HEK293T (cell line): ENCODE results near the gene FKBP1B.

Source experiments
- CTCF ChIA-PET: fragments of 350-600 bp; formaldehyde crosslinking; extraction: SDS; loops from one replicate; lab custom pipeline; 2021; ENCODE audit warnings: antibody characterized with exemption, inconsistent platforms; lab: Yijun Ruan, JAX
- POLR2A ChIA-PET: fragments of 350-600 bp; formaldehyde crosslinking; extraction: SDS; loops from one replicate; lab custom pipeline; 2020; ENCODE audit warnings: antibody characterized with exemption, inconsistent platforms; lab: Yijun Ruan, JAX
- DNase-seq: peaks from one replicate; pipeline ENCODE4 v3.0.0; 2012; ENCODE audit warnings: mixed read lengths; ENCODE audit errors: extremely low spot score
- ARNT ChIP-seq: fragments of 450-650 bp; IDR thresholded peaks from 2 replicates; pipeline ENCODE4 v1.6.1; 2017; ENCODE audit warnings: mild to moderate bottlenecking
- BHLHE40 ChIP-seq: fragments of 450-650 bp; IDR thresholded peaks from 2 replicates; pipeline ENCODE4 v1.6.1; 2016; ENCODE audit warnings: mild to moderate bottlenecking, moderate library complexity, borderline replicate concordance
- CTBP1 ChIP-seq: fragments of 450-650 bp; IDR thresholded peaks from 2 replicates; pipeline ENCODE4 v1.6.1; 2016; ENCODE audit warnings: borderline replicate concordance
- ELF4 ChIP-seq: fragments of 450-650 bp; IDR thresholded peaks from 2 replicates; pipeline ENCODE4 v1.6.1; 2017; ENCODE audit warnings: antibody characterized with exemption
- FOXA1 ChIP-seq: fragments of 450-650 bp; IDR thresholded peaks from 2 replicates; pipeline ENCODE4 v1.6.1; 2016; ENCODE audit warnings: mild to moderate bottlenecking
- FOXK2 ChIP-seq: fragments of 450-650 bp; IDR thresholded peaks from 2 replicates; pipeline ENCODE4 v1.6.1; 2016; ENCODE audit warnings: mild to moderate bottlenecking
- FOXM1 ChIP-seq: fragments of 450-650 bp; IDR thresholded peaks from 2 replicates; pipeline ENCODE4 v1.6.1; 2017; ENCODE audit warnings: mild to moderate bottlenecking, borderline replicate concordance
- HDGF ChIP-seq: fragments of 450-650 bp; IDR thresholded peaks from 2 replicates; pipeline ENCODE4 v1.6.1; 2017; ENCODE audit warnings: antibody characterized with exemption, borderline replicate concordance
- L3MBTL2 ChIP-seq: fragments of 450-650 bp; conservative IDR thresholded peaks from 2 replicates; pipeline ENCODE4 v1.6.1; 2016; ENCODE audit warnings: mild to moderate bottlenecking
- LEF1 ChIP-seq: fragments of 450-650 bp; IDR thresholded peaks from 2 replicates; pipeline ENCODE4 v1.6.1; 2017; ENCODE audit warnings: mild to moderate bottlenecking, borderline replicate concordance
- NFRKB ChIP-seq: fragments of 450-650 bp; IDR thresholded peaks from 2 replicates; pipeline ENCODE4 v1.6.1; 2016; ENCODE audit warnings: mild to moderate bottlenecking, moderate library complexity
- SP1 ChIP-seq: fragments of 450-650 bp; IDR thresholded peaks from 2 replicates; pipeline ENCODE4 v1.6.1; 2017
- SUZ12 ChIP-seq: fragments of 450-650 bp; IDR thresholded peaks from 2 replicates; pipeline ENCODE4 v1.6.1; 2016; ENCODE audit warnings: mild to moderate bottlenecking
- TARDBP ChIP-seq: fragments of 450-650 bp; IDR thresholded peaks from 2 replicates; pipeline ENCODE4 v1.6.1; 2016
- ZNF384 ChIP-seq: fragments of 450-650 bp; IDR thresholded peaks from 2 replicates; pipeline ENCODE4 v1.6.1; 2016
- TF ChIP-seq, protein P1 (sequence below): fragments of 450-650 bp; IDR thresholded peaks from 2 replicates; pipeline ENCODE4 v1.6.1; 2016

The FKBP1B gene

DNA sequence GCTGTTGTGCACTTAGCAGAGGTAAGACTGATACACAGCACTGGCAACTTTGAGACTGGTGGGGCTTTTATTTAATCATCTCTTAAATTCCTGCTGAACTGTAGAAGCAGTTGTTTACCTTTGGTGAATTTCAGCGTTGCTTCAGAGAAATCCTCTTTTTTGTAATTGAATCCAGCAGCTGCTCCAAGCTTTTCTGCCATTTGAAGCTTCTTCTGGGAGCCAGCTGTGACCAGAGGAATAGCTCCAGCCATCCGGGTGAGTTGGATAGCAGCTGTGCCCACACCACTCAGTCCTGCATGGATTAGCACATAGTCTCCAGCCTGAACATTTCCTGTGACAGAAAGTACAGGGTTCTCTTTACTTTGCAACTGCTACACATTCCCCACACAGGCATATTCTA, 31.2 kb downstream of the FKBP1B start:
- no peak for DNase-seq
- CTCF ChIA-PET: interaction anchor here (0.8 kb wide), 1 partner anchor 156 kb away, joined by 3 read pairs; no protein-coding TSS in a partner anchor
- POLR2A ChIA-PET: interaction anchor here (1.1 to 1.2 kb wide), 2 partner anchors 34 to 154 kb away, joined by 4 to 5 read pairs; partner anchors contain the start of genes ATAD2B and WDCP
- TF ChIP-seq HDGF (no peak), FOXK2 (no peak), BHLHE40 (no peak), NFRKB (no peak), LEF1 (no peak), ELF4 (no peak), ZNF384 (no peak), L3MBTL2 (no peak), SUZ12 (no peak), FOXM1 (no peak), TARDBP (no peak), CTBP1 (no peak), FOXA1 (no peak), SP1 (no peak), ARNT (no peak)
- TF ChIP-seq, protein P1, sequence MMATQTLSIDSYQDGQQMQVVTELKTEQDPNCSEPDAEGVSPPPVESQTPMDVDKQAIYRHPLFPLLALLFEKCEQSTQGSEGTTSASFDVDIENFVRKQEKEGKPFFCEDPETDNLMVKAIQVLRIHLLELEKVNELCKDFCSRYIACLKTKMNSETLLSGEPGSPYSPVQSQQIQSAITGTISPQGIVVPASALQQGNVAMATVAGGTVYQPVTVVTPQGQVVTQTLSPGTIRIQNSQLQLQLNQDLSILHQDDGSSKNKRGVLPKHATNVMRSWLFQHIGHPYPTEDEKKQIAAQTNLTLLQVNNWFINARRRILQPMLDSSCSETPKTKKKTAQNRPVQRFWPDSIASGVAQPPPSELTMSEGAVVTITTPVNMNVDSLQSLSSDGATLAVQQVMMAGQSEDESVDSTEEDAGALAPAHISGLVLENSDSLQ: no peak

DNA sequence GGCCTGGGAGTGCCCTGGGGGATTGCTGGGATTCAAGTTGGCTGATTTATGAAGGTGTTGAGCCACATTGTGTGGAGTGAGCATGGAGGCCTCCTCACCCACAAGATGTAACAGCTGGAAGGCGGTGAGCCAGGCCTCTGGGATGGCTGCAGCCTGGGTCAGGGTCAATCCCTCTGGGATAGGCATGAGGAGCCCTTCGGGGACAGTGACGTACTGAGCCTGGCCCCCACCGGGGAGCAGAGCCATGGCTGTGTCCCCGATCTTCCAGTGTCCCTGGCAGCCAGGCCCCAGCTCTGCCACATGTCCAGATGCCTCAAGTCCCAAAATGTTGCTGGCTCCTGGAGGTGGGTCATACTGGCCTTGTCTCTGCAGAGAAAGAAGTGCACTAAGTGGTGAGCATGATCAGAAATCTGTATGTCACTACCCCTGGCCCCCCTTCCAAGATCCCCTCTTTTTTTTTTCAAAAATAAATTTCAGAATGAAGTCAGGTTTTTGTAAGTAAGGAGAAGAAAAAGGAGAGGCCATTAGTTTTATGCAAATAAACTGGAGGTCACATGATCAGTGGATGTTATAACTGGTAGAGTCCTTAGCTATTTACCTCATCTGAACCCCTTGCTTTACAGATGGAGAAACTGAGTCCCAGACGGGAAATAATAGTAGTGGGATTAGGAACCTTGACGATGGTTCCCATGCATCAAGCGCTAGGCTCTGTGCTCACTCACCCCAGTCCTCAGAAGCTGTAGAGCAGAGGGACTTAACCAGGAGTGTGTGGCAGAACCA, 33.4 kb downstream of the FKBP1B start:
- TF ChIP-seq NFRKB: no peak
- no peak for TF ChIP-seq SUZ12
- no peak for TF ChIP-seq LEF1
- TF ChIP-seq L3MBTL2: no peak
- TF ChIP-seq ELF4: no peak
- TF ChIP-seq FOXA1: no peak
- no peak for TF ChIP-seq SP1
- TF ChIP-seq BHLHE40: no peak
- TF ChIP-seq FOXK2: no peak
- TF ChIP-seq TARDBP: no peak
- TF ChIP-seq ZNF384: no peak
- TF ChIP-seq CTBP1: no peak
- TF ChIP-seq, protein P1: no peak
- TF ChIP-seq FOXM1: no peak
- TF ChIP-seq ARNT: no peak
- no peak for TF ChIP-seq HDGF
- POLR2A ChIA-PET: interaction anchor here (0.6 to 2.5 kb wide), 8 partner anchors 34 to 258 kb away, joined by 3 to 26 read pairs (median 6); partner anchors contain the start of genes ATAD2B, FAM228B, FKBP1B and PFN4
- CTCF ChIA-PET: interaction anchor here (0.8 to 2.2 kb wide), 2 partner anchors 10 to 158 kb away, joined by 3 to 11 read pairs; no protein-coding TSS in a partner anchor
- DNase-seq: no peak

GRCh38 chr2:24083567-24084385, 34.2 kb downstream of the FKBP1B start:
- ChIA-PET POLR2A (interaction anchor here (0.6 to 2.5 kb wide), 11 partner anchors 8 to 259 kb away, joined by 3 to 26 read pairs (median 7); partner anchors contain the start of genes ATAD2B, FAM228B, FKBP1B and PFN4), CTCF (interaction anchor here (0.6 to 2.2 kb wide), 6 partner anchors 11 to 253 kb away, joined by 3 to 11 read pairs (median 6); partner anchors contain the start of gene ATAD2B)
- TF ChIP-seq ELF4: no peak
- no peak for TF ChIP-seq SUZ12
- no peak for TF ChIP-seq ZNF384
- TF ChIP-seq FOXA1: no peak
- TF ChIP-seq HDGF: no peak
- no peak for TF ChIP-seq ARNT
- TF ChIP-seq, protein P1: no peak
- no peak for TF ChIP-seq L3MBTL2
- TF ChIP-seq CTBP1: no peak
- no peak for TF ChIP-seq LEF1
- TF ChIP-seq BHLHE40: no peak
- TF ChIP-seq FOXM1: no peak
- TF ChIP-seq NFRKB: no peak
- no peak for TF ChIP-seq SP1
- TF ChIP-seq TARDBP: no peak
- TF ChIP-seq FOXK2: no peak
- DNase-seq: peak; percentile 40

GRCh38 chr2:24084386-24085199, 35.1 kb downstream of the FKBP1B start, which contains the start of gene TP53I3:
Gene TP53I3 (minus strand): TSS chr2:24084834. CDS start chr2:24084326, 508 bp downstream.
- TF ChIP-seq LEF1: no peak; the same call in 1 of the 2 replicates
- TF ChIP-seq CTBP1: no peak
- TF ChIP-seq BHLHE40: no peak
- no peak for TF ChIP-seq SP1
- no peak for TF ChIP-seq TARDBP
- TF ChIP-seq, protein P1: no peak
- no peak for TF ChIP-seq ARNT
- no peak for TF ChIP-seq ZNF384
- TF ChIP-seq FOXA1: no peak
- TF ChIP-seq NFRKB: no peak
- TF ChIP-seq FOXM1: no peak
- no peak for TF ChIP-seq SUZ12
- no peak for TF ChIP-seq FOXK2
- no peak for TF ChIP-seq L3MBTL2
- no peak for TF ChIP-seq HDGF
- POLR2A ChIA-PET: interaction anchor here (0.7 to 2.5 kb wide), 10 partner anchors 8 to 260 kb away, joined by 4 to 26 read pairs (median 7); partner anchors contain the start of genes ATAD2B, FAM228B, FKBP1B and PFN4
- CTCF ChIA-PET: interaction anchor here (0.5 to 2.2 kb wide), 7 partner anchors 10 to 254 kb away, joined by 3 to 11 read pairs (median 5); partner anchors contain the start of genes ATAD2B and WDCP
- DNase-seq: peak; percentile 92
